Neural cell (in vitro differentiated cells): Measurements from ENCODE around the gene PPIAL4G.
A peak's percentile ranks its signal among the peaks of the same experiment; 100 is the strongest.
"Not testable (repeated sequence)": the region's sequence is repeated elsewhere in the genome, so short reads cannot be mapped to it uniquely, and the experiment has no call there.

ENCODE experiments used
- EP300 ChIP-seq: fragments of 450-650 bp; conservative IDR thresholded peaks from 2 replicates; pipeline ENCODE4 v1.6.1; 2014; ENCODE audit warnings: antibody characterized with exemption, mild to moderate bottlenecking, moderate library complexity; ENCODE audit not compliant: poor library complexity, severe bottlenecking
- EZH2 ChIP-seq: fragments of 200-600, 300-800 bp; shearing (Covaris generic), sonication (generic); IDR thresholded peaks from 2 replicates; pipeline ENCODE4 v1.6.1; 2014; ENCODE audit warnings: antibody characterized with exemption, low read length, borderline replicate concordance, mild to moderate bottlenecking; ENCODE audit not compliant: insufficient read depth, poor library complexity, severe bottlenecking
- MXI1 ChIP-seq: fragments of 450-650 bp; conservative IDR thresholded peaks from 2 replicates; pipeline ENCODE4 v1.6.1; 2014; ENCODE audit warnings: antibody characterized with exemption, mild to moderate bottlenecking; ENCODE audit not compliant: poor library complexity, severe bottlenecking
- POLR2AphosphoS5 ChIP-seq: IDR thresholded peaks from 2 replicates; pipeline ENCODE4 v1.6.1; 2012
- REST ChIP-seq: IDR thresholded peaks from 2 replicates; pipeline ENCODE4 v1.6.1; 2012; ENCODE audit warnings: borderline replicate concordance
- SMC3 ChIP-seq: fragments of 450-650 bp; conservative IDR thresholded peaks from 2 replicates; pipeline ENCODE4 v1.6.1; 2014; ENCODE audit warnings: antibody characterized with exemption, mild to moderate bottlenecking, moderate library complexity; ENCODE audit not compliant: poor library complexity
- TAF1 ChIP-seq: IDR thresholded peaks from 2 replicates; pipeline ENCODE4 v1.6.1; 2012; ENCODE audit warnings: low read depth
- TF ChIP-seq, protein P1 (sequence below): fragments of 450-650 bp; IDR thresholded peaks from 2 replicates; pipeline ENCODE4 v1.5.1; 2014; ENCODE audit warnings: antibody characterized with exemption, mild to moderate bottlenecking, moderate library complexity; ENCODE audit not compliant: poor library complexity, severe bottlenecking

DNA sequence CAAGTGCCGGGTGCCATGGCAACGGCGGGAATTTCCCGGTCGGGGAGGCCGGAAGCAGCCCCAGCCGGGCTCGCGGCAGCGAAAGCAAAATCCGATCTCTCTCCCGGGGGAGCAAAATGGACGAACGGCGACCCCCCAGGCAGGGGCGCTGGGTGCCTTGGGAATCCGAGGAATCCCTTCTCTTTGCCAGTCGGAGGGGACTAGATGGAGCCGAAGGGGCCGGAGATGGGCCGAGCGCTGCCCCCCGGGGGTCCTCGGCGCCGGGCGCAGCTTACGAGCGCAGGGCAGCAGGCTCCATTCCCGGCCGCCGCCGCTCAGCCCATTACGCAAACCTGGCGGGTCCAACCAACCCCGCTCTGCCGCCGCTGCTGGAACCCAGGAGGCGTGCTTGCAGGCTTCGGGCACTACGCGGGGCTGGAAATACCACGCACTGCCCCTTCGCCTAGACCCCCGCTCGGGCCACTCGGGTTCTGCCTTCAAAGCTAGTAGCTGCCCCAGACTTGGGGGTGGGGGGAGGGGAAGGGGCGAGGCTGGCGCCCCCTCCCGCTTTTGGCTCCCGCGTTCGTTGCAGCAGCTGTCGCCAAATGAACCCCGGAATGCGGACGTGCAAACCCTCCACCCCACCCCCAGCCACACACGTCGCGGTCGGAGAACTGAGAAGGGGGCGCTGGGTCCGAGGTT is 24.1 kb downstream of the PPIAL4G start:
- TF ChIP-seq, protein P1, sequence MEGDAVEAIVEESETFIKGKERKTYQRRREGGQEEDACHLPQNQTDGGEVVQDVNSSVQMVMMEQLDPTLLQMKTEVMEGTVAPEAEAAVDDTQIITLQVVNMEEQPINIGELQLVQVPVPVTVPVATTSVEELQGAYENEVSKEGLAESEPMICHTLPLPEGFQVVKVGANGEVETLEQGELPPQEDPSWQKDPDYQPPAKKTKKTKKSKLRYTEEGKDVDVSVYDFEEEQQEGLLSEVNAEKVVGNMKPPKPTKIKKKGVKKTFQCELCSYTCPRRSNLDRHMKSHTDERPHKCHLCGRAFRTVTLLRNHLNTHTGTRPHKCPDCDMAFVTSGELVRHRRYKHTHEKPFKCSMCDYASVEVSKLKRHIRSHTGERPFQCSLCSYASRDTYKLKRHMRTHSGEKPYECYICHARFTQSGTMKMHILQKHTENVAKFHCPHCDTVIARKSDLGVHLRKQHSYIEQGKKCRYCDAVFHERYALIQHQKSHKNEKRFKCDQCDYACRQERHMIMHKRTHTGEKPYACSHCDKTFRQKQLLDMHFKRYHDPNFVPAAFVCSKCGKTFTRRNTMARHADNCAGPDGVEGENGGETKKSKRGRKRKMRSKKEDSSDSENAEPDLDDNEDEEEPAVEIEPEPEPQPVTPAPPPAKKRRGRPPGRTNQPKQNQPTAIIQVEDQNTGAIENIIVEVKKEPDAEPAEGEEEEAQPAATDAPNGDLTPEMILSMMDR = not testable (repeated sequence)
- not testable (repeated sequence) for TF ChIP-seq MXI1, EZH2, TAF1, SMC3, REST, EP300
- TF ChIP-seq POLR2AphosphoS5 = peak; percentile 20
